WI38 (cell line): ENCODE measurements around the gene ABCF2.

ENCODE experiments used
- H3K4me3 ChIP-seq: 2 replicates; pipeline ENCODE4 v1.5.1; 2011; ENCODE audit warnings: low read depth, mild to moderate bottlenecking, control low read depth, low read length
- TF ChIP-seq, protein P1 (sequence below): IDR thresholded peaks from 2 replicates; pipeline ENCODE4 v1.5.1; 2012; ENCODE audit warnings: low read depth, mild to moderate bottlenecking, control low read depth, low read length

The ABCF2 gene

DNA sequence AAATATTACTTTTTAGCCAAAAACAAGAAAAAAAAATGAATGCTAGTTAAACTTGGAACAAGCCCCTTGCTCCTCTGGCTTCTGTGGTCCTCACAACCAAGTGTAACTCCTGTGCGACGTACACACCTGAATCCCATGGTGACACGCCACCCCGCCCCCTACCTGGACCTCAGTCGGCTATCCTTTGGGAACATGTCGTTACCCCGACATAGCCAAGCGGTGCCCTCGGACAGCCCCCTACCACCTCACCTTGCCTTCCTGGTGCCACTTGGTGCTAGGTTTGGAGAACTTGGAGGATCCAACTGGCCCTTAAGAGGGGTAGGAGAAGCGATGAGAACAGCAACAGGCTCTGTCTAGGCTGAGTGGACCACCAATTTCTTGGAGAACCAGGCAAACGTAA is 33.5 kb upstream of the ABCF2 start:
- TF ChIP-seq, protein P1, sequence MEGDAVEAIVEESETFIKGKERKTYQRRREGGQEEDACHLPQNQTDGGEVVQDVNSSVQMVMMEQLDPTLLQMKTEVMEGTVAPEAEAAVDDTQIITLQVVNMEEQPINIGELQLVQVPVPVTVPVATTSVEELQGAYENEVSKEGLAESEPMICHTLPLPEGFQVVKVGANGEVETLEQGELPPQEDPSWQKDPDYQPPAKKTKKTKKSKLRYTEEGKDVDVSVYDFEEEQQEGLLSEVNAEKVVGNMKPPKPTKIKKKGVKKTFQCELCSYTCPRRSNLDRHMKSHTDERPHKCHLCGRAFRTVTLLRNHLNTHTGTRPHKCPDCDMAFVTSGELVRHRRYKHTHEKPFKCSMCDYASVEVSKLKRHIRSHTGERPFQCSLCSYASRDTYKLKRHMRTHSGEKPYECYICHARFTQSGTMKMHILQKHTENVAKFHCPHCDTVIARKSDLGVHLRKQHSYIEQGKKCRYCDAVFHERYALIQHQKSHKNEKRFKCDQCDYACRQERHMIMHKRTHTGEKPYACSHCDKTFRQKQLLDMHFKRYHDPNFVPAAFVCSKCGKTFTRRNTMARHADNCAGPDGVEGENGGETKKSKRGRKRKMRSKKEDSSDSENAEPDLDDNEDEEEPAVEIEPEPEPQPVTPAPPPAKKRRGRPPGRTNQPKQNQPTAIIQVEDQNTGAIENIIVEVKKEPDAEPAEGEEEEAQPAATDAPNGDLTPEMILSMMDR: no peak
- no peak overlapping the region for H3K4me3 ChIP-seq

GRCh38 chr7:151257990-151258389 is 31.0 kb upstream of the ABCF2 start:
- no peak overlapping the region for H3K4me3 ChIP-seq
- TF ChIP-seq, protein P1: no peak

- H3K4me3 ChIP-seq: no peak overlapping the region
- TF ChIP-seq, protein P1: no peak
Observed at GRCh38 chr7:151256410-151257045, 29.5 kb upstream of the ABCF2 start.

- H3K4me3 ChIP-seq: no peak overlapping the region
- TF ChIP-seq, protein P1: no peak
Observed at GRCh38 chr7:151255390-151255789, 28.4 kb upstream of the ABCF2 start.

- TF ChIP-seq, protein P1: no peak
- H3K4me3 ChIP-seq: no peak overlapping the region
Observed at GRCh38 chr7:151254851-151255250, 27.8 kb upstream of the ABCF2 start.

- TF ChIP-seq, protein P1: no peak
- no peak overlapping the region for H3K4me3 ChIP-seq
Observed at GRCh38 chr7:151254316-151254715, 27.3 kb upstream of the ABCF2 start.

- H3K4me3 ChIP-seq: no peak overlapping the region; the same call in 1 of the 2 replicates
- TF ChIP-seq, protein P1: no peak
Observed at GRCh38 chr7:151252961-151253711, 26.1 kb upstream of the ABCF2 start.
